HL-60/S4 (cell line): ENCODE measurements around the gene TMTC1.

ENCODE experiments used
- in situ Hi-C: fragments of 300-500 bp; cut with MboI; formaldehyde crosslinking; loops from 2 replicates; pipeline ENCODE4 v1.14.3; 2022; ENCODE audit warnings: low sequenced_read_pairs

TMTC1 gene

DNA sequence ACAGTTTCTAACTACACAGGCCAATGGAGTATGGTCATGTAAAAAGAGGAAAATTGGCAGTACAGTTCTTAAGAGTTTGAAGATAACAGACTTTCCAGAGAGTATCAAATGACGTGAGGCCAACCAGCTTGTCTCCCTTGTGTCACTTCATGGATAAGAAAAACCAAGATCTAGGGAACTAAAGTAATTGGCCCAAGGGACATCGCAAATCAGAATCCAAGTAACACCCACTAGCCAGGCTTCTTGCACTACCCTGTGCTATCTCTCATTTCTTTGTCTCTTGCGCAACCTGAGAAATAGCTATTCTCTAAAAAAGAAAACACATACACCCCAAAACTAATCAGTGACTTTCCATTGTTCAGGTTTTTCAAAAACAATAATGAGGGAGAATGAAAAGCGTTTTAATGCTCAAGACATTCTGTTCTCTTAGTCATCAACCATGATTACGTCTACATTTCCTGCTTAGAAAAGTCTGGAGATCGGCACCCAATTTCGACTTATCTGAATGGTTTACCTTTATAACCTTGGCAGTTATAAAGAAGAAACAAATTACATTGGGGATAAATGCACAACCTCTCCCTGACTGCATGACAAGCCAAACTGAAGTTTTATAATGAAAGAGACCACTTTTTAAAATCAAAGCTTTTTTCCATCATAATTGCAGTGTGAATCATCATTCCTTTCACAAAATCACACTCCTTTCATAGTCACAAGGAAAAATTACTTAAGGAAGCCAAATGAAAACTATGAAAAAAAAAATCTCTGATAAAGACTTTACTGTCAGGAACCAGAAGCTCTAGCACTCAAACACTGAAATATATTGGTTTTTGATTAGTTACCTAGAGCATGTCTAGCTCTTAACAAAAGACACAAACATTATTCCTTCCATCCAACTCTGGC, 42.1 kb downstream of the TMTC1 start:
- in situ Hi-C loops: no loop called here

DNA sequence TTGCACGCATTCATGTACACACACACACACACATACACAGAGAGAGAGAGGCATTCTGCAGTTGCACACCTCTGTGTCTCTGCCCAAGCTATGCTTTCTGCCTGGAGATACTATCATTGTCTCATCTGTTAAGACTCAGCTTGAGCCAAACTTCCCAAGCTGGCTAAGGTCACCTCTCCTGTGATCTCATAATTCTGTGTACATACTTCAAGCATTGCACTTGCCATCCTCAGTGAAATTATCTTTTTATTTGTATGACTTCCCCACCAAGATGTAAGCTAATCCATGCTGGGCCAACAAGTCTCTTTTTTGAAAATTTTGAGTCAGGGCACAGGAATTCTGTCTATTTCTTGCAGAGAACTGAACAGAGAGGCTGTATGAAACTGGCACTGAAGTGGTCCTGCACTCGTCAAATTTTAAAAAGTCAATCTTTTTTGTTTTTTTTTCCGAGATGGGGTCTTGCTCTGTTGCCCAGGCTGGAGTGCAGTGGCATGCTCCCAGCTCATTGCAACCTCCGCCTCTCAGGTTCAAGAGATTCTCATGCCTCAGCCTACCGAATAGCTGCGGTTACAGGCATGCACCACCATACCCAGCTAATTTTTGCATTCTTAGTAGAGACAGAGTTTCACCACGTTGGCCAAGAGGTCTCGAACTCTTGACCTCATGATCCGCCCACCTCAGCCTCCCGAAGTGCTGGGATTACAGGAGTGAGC, 44.3 kb downstream of the TMTC1 start:
- in situ Hi-C loops: no loop called here

DNA sequence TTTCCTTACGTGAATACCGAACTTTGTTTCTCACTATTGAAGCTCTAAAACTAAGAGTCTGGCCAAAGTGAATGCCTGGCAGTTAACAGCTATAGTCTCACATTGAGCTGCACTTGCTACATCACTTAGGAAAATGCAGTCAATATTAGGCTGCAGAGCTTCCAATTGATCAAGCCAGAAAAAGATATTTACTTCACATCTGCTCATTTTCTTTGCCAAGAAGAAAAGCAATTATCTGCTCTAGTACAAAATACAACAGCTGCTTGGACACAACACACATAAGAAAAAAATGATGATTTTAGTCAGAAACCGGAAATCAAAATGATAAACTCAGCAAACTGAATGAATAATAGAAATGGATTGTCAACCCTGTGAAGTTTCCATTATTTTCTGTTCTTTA, 45.4 kb downstream of the TMTC1 start:
- in situ Hi-C loops: no loop called here

DNA sequence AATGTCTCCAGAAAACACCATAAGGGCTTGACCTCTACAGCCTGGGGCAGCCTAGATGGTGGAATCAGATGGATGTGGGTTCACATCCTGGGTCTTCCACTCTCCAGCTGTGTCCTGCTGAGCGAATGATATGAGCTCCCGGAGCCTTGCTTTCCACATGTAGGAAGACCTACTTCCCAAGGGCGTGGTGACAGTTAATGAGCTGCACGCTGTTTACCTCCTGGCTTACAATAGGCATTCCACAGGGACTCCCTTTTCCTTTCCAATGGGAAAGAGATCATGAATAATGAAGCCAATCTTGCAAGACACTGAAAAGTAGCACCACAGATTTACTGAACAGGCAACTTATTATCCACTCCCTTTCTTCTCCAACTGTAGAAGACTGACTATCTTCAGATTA, 46.1 kb downstream of the TMTC1 start:
- in situ Hi-C loops: no loop called here

- in situ Hi-C loops: no loop called here
Observed at GRCh38 chr12:29735604-29736003, 48.1 kb downstream of the TMTC1 start.

GRCh38 chr12:29734734-29735133, 49.0 kb downstream of the TMTC1 start:
- in situ Hi-C loops: no loop called here

DNA sequence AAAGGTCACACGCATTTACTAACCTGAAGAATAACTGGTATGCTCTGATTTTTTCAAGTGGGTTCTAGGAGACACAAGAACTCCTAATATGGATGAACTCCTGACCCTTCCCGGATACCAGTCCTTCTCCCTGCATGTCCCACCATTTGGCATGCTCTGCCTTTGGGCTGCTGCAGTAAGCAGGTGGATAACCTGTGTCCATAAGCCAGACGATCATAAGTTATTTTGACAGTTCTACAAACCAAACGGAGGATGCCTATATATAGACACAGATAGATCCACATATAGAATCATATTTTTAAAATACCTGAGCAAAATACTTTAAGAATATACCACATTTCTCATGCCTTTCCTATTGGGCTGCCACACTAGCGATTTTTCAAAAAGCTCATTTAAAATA, 49.4 kb downstream of the TMTC1 start:
- in situ Hi-C loops: no loop called here

DNA sequence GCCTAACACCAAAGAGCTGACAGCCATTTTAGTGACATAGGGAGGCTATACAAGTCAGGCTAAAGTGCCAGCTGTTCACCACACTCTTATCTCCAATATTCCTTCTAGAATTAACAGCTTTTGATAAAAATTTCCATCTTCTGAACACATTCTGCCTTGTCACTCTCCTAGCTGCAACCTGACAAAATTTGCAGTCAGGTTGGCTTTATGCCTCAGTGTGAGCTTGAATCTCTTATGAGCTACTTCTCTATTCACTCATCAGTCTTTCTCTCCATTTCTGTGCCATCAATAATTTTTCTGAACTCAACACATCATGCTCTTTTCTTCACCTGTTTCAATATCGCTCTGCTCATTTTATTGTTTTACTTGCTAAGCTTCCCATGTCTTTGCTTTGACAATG, 50.2 kb downstream of the TMTC1 start:
- in situ Hi-C loops: no loop called here

DNA sequence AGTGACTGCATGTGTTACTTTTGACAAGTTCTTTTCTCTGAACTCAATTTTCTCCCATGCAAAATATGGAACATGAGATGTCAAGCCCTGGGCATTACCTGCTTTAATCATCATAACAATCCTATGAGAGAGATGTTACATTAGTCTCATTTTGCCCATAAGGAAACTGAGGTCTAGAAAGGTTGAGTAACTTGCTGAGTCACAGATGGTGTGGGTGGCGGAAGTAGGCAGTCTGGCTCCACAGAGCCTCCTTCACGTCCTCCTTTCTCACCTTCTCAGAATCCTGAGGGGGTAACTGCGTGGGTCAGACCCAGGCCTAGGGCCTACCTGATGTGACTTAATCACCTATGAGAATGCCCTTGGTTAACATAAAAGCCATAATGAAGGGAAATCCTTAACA, 50.7 kb downstream of the TMTC1 start:
- in situ Hi-C loops: no loop called here

- in situ Hi-C loops: no loop called here
Observed at GRCh38 chr12:29732593-29732992, 51.1 kb downstream of the TMTC1 start.

DNA sequence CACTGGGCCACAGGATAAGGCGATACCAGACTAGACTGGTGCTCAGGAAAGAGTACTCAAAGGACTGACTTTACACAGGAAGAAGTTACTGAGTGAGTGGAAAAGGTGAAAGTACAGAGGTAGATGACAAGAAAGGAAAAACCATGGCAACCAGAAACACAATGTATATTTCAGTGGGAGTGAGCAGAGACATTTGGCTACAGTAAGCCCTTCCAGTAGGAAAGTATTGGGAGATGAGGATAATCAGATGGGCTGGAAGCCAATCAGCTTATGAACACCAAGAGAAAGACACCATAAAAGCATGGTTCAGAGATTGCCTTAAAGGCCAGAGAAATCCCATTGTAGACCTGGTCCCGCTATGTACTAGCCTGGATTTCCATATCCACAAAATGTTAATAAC, 51.6 kb downstream of the TMTC1 start:
- in situ Hi-C loops: no loop called here

GRCh38 chr12:29731591-29731990, 52.2 kb downstream of the TMTC1 start:
- in situ Hi-C loops: no loop called here

DNA sequence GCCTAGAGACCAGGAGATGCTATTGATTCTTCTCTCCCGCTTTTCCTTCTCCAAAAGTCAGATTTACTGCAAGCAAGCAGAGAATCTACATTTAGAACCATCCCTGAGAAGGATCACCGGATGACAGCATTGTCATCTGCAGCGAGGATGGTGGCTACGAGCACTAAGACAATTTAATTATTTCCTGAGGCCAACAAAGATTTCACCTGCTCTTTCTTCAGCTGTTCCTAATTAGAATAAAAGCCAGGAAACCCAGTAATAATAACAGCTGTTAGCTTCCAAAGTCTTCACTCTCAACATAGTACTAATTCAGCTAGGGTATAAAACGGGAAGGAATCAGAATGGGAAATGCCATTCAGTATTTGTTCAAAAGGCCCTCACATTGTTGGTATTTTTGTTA, 53.3 kb downstream of the TMTC1 start:
- in situ Hi-C loops: no loop called here

- in situ Hi-C loops: no loop called here
Observed at GRCh38 chr12:29728030-29728429, 55.7 kb downstream of the TMTC1 start.

GRCh38 chr12:29726741-29727348, 56.9 kb downstream of the TMTC1 start:
- in situ Hi-C loops: no loop called here

GRCh38 chr12:29726321-29726692, 57.4 kb downstream of the TMTC1 start:
- in situ Hi-C loops: no loop called here

GRCh38 chr12:29725587-29726320, 58.0 kb downstream of the TMTC1 start:
- in situ Hi-C loops: no loop called here

DNA sequence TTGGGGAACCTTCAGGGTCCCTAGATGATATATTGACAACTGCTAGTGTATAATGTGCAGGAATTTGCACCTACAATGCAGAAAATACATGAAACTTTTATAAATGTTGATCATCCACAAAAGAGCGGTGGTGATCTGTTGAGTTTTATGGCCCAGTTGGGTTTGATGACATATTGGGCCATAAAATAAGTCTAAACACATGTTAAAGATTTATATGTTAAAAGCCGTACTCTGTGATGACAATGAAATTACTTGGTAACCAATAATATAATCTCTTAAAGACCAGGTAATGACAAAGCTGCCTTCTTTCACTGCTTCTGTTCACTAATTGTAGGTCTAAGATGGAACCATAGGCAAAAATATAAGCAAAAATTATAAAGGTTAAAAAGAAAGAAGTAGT, 61.6 kb downstream of the TMTC1 start:
- in situ Hi-C loops: no loop called here

DNA sequence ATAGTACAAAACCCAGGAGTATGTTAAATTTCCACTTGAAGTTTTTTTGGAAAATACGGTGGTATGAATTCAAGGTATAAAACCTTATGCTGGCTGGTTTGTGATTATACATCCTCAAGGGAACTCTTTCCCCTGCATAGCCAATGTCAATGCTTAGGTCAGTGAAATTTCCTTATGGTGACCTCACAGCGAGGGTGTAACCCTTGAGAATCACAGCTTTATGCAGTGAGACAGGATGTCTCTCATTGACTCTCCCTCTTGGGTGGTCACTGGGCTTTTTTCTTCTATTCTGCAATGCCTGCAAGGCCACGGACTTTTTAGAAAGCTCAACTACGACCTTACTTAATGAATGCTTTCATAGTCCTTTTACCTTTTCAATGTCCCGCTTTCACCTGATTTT, 64.4 kb downstream of the TMTC1 start:
- in situ Hi-C loops: no loop called here

DNA sequence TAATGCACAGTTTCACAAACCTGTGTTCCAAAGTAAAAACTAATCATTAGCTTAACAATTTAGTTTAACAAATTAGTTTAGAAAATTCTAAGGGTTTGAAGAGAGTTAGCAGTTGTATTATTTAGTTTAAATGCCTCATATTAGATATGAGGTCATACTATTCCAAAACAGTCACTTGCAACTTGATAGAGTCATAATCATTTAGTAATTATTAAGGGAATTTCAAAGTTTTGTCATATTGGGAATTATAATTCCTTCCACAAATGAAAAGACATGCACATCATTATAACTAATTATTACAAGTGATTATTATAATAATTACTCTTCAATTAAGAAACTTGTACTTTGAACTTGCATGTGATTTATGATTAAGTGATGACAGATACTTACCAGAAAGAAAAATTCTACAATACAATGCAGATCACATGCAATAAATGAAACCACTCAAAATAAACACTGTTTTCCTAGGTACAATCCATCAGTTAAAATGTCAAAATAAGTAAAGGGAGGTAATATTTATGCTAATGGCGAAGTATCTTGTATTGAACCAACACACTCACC, 66.1 kb downstream of the TMTC1 start:
- in situ Hi-C loops: no loop called here

DNA sequence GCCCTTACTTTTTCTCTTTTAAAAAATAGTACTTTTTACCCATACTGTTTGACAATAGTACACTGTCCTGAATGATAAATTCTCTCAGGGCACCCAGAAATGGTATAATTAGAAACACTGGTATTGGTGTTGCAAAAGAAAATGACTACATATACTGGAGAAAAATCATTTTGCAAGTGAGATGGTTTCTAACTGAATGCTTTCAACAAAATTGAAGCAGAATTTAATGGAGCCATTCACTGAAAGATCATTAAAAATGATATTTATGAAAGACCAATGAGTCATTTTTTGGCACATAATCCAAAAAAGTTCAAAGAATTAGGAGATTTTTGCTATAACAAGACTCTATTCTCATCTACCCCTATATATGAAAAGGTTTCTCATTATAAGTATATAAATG, 68.8 kb downstream of the TMTC1 start:
- in situ Hi-C loops: no loop called here
